HepG2 (cell line): Measurements from ENCODE around the gene PALM. TPM values are rescaled to one million over a fixed set of nuclear protein-coding genes. Genes with fewer than 3 reads are reported as not detected.

Source experiments
- BRF2 ChIP-seq: sonication (generic); formaldehyde crosslinking; IDR thresholded peaks from 2 replicates; pipeline ENCODE4 v1.8.1; 2022; ENCODE audit warnings: mild to moderate bottlenecking, missing genetic modification reagents
- HNF1A ChIP-seq, 2 experiments: sonication (generic) in 1 of 2; formaldehyde crosslinking in 1 of 2; IDR thresholded peaks; 2 replicates each; pipeline versions ENCODE4 v1.4.0 to v1.6.1; 2016 to 2020; ENCODE audit warnings: borderline replicate concordance in 1 of 2, low read depth in 1 of 2, mild to moderate bottlenecking in 1 of 2, missing genetic modification reagents in 1 of 2
- MAX ChIP-seq: IDR thresholded peaks from 2 replicates; pipeline ENCODE4 v1.6.1; 2012; ENCODE audit warnings: inconsistent platforms
- MYC ChIP-seq: sonication (generic); formaldehyde crosslinking; IDR thresholded peaks from 2 replicates; pipeline ENCODE4 v1.9.0; 2021; ENCODE audit warnings: missing genetic modification reagents, borderline replicate concordance
- PAX8 ChIP-seq: sonication (generic); formaldehyde crosslinking; IDR thresholded peaks from 2 replicates; pipeline ENCODE4 v1.8.0; 2022; ENCODE audit warnings: mild to moderate bottlenecking, missing genetic modification reagents, borderline replicate concordance
- RARG ChIP-seq: sonication (generic); formaldehyde crosslinking; IDR thresholded peaks from 2 replicates; pipeline ENCODE4 v1.4.0; 2020; ENCODE audit warnings: low read depth, mild to moderate bottlenecking, missing genetic modification reagents
- REL ChIP-seq: sonication (generic); formaldehyde crosslinking; conservative IDR thresholded peaks from 2 replicates; pipeline ENCODE4 v1.8.0; 2022; ENCODE audit warnings: mild to moderate bottlenecking, missing genetic modification reagents, moderate library complexity
- RFX3 ChIP-seq: IDR thresholded peaks from 2 replicates; pipeline ENCODE4 v1.6.1; 2016; ENCODE audit warnings: missing biosample characterization, missing genetic modification reagents
- TAF15 ChIP-seq: fragments of 200-400 bp; formaldehyde crosslinking; IDR thresholded peaks from one replicate; pipeline ENCODE4 v1.6.1; 2018; ENCODE audit warnings: mild to moderate bottlenecking, low read depth, low read length; ENCODE audit not compliant: poor library complexity, severe bottlenecking
- TBX2 ChIP-seq: sonication (generic); formaldehyde crosslinking; IDR thresholded peaks from 2 replicates; pipeline ENCODE4 v1.5.0; 2020; ENCODE audit warnings: missing genetic modification reagents, mild to moderate bottlenecking, borderline replicate concordance
- TP53 ChIP-seq: sonication (generic); formaldehyde crosslinking; conservative IDR thresholded peaks from 2 replicates; pipeline ENCODE4 v1.4.0; 2020; ENCODE audit warnings: missing genetic modification reagents
- ZBTB42 ChIP-seq: sonication (generic); formaldehyde crosslinking; IDR thresholded peaks from 2 replicates; pipeline ENCODE4 v1.5.0; 2020; ENCODE audit warnings: mild to moderate bottlenecking, missing genetic modification reagents
- ZFP91 ChIP-seq: sonication (generic); formaldehyde crosslinking; IDR thresholded peaks from 2 replicates; pipeline ENCODE4 v1.9.0; 2022; ENCODE audit warnings: missing genetic modification reagents, mild to moderate bottlenecking, borderline replicate concordance
- ZKSCAN1 ChIP-seq: fragments of 150-350 bp; IDR thresholded peaks from 2 replicates; pipeline ENCODE4 v1.6.1; 2014; ENCODE audit warnings: low read length
- ZMYM3 ChIP-seq: sonication (generic); formaldehyde crosslinking; IDR thresholded peaks from 2 replicates; pipeline ENCODE4 v1.5.1; 2020; ENCODE audit warnings: mild to moderate bottlenecking, missing genetic modification reagents
- ZNF251 ChIP-seq: sonication (generic); formaldehyde crosslinking; IDR thresholded peaks from 2 replicates; pipeline ENCODE4 v1.9.0; 2021; ENCODE audit warnings: mild to moderate bottlenecking, missing genetic modification reagents
- ZNF484 ChIP-seq: sonication (generic); formaldehyde crosslinking; IDR thresholded peaks from 2 replicates; pipeline ENCODE4 v1.5.1; 2020; ENCODE audit warnings: mild to moderate bottlenecking, low read depth, missing genetic modification reagents, borderline replicate concordance
- ZNF501 ChIP-seq: sonication (generic); formaldehyde crosslinking; IDR thresholded peaks from 2 replicates; pipeline ENCODE4 v1.5.1; 2020; ENCODE audit warnings: mild to moderate bottlenecking, moderate library complexity, missing genetic modification reagents
- ZNF543 ChIP-seq: sonication (generic); formaldehyde crosslinking; IDR thresholded peaks from 2 replicates; pipeline ENCODE4 v1.4.0; 2020; ENCODE audit warnings: mild to moderate bottlenecking, missing genetic modification reagents
- ZNF678 ChIP-seq: sonication (generic); formaldehyde crosslinking; IDR thresholded peaks from 2 replicates; pipeline ENCODE4 v1.4.0; 2020; ENCODE audit warnings: mild to moderate bottlenecking, missing genetic modification reagents
- ZNF768 ChIP-seq: sonication (generic); formaldehyde crosslinking; IDR thresholded peaks from 2 replicates; pipeline ENCODE4 v1.4.0; 2020; ENCODE audit warnings: missing genetic modification reagents
- ZNF850 ChIP-seq: sonication (generic); formaldehyde crosslinking; conservative IDR thresholded peaks from 2 replicates; pipeline ENCODE4 v1.9.0; 2021; ENCODE audit warnings: mild to moderate bottlenecking, missing genetic modification reagents
- ZNF878 ChIP-seq: sonication (generic); formaldehyde crosslinking; IDR thresholded peaks from 2 replicates; pipeline ENCODE4 v1.8.1; 2023; ENCODE audit warnings: mild to moderate bottlenecking, missing genetic modification reagents, moderate library complexity
- polyA plus RNA-seq, 8 experiments: library from polyadenylated mRNA; depleted of rRNA in 3 of 8; stranded (reverse) in 7 of 8; unstranded in 1 of 8; fragments of >200 nt; fragmentation: Illumina TruSeq in 4 of 8; extraction: Trizol in 4 of 8; gene quantifications; 2 replicates each; pipeline versions ENCODE4 v1.2.1 to v1.2.3, GENCODE V29; 2011 to 2016; ENCODE audit warnings: low read depth in 4 of 8, missing spikeins in 1 of 8, mixed read lengths in 1 of 8; ENCODE audit not compliant: insufficient read depth in 1 of 8
- total RNA-seq, 5 experiments: library from RNA; depleted of rRNA; stranded (reverse); fragments of >200 nt; fragmentation: Illumina TruSeq; extraction: Trizol; gene quantifications; 2 replicates each; pipeline ENCODE4 v1.2.3, GENCODE V29; 2016; ENCODE audit warnings: low read depth in 1 of 5

PALM gene
- total and polyA plus RNA-seq, 2 of the 13 experiments (the other 11 are each of a cell fraction or from before 2014, with no cell fraction given): 4.0 to 9.7 TPM

GRCh38 chr19:751501-752341 lies 43.0 kb downstream of the PALM start (continued):
- TF ChIP-seq TBX2 (CRISPR knock-in tag): no peak
- no peak for TF ChIP-seq TP53
- TF ChIP-seq ZNF678 (CRISPR knock-in tag): no peak
- no peak for TF ChIP-seq ZNF850 (CRISPR knock-in tag)
- TF ChIP-seq RARG (CRISPR knock-in tag): no peak
- no peak for TF ChIP-seq BRF2
- 0 out of 2 replicates have a peak, but pooled peaks have one; percentile 15 for TF ChIP-seq ZNF543 (CRISPR knock-in tag)
- TF ChIP-seq MYC (CRISPR knock-in tag): no peak
- no peak for TF ChIP-seq ZNF484 (CRISPR knock-in tag)
- no peak for TF ChIP-seq ZBTB42 (CRISPR knock-in tag)
- TF ChIP-seq ZNF251: no peak
- 0 out of 2 replicates have a peak, but pooled peaks have one; percentile 26 for TF ChIP-seq MAX
- TF ChIP-seq RFX3 (CRISPR knock-in tag): no peak
- TF ChIP-seq ZKSCAN1: no peak
- no peak for TF ChIP-seq REL (CRISPR knock-in tag)
- TF ChIP-seq HNF1A (IDR thresholded peaks at IDR 0.05; ENCODE audit: low read depth): no peak
- TF ChIP-seq HNF1A (CRISPR knock-in tag; IDR thresholded peaks at IDR 0.05; ENCODE audit: borderline replicate concordance): no peak
- no peak for TF ChIP-seq PAX8 (CRISPR knock-in tag)
- peak; percentile 93 for TF ChIP-seq ZMYM3 (CRISPR knock-in tag)
- peak; percentile 90 for TF ChIP-seq ZNF768 (CRISPR knock-in tag)
- TF ChIP-seq TAF15: no peak
- no peak for TF ChIP-seq ZFP91 (CRISPR knock-in tag)
- no peak for TF ChIP-seq ZNF878 (CRISPR knock-in tag)
- no peak for TF ChIP-seq ZNF501 (CRISPR knock-in tag)
